ENCODE results near the gene CAPN3. TPM values are rescaled to one million over a fixed set of nuclear protein-coding genes. Genes with fewer than 3 reads are reported as not detected.

The CAPN3 gene
- polyA plus RNA-seq, 1 donor (not counting 4 experiments of a cell fraction or from before 2014, with no cell fraction given): 15.8 TPM

DNA sequence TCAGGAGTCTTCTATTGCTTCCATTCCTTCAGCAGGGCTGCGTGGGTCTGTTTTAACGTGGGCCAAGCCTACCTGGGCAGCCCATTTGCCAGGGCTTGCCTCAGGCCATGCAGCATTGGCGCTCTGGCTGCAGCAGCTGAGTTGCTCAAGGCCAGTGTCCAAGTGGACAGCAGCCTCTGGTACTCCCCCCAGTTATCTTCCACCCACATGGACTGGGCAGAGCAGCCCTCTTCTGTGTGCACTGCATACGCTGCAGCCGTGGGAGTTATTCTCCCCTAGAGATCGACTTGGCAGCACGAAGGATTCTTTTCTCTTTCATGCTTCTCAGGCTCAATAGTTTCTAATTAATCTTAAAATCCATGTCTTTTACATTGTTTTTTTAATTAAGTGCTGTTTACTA, 6.9 kb upstream of the CAPN3 start:
- no peak for DNase-seq (ENCODE audit: low read depth, low spot score)
- no peak for FAIRE-seq
- no peak overlapping the region for H3K27ac ChIP-seq (ENCODE audit: control insufficient read depth, insufficient read depth, low read length)
- H3K36me3 ChIP-seq (ENCODE audit: control insufficient read depth in 2 of 2, extremely low read depth in 1 of 2, insufficient read depth in 2 of 2, low read length in 2 of 2): peaks cover 13 to 15% of the 10 kb centered on the region in 2 experiments
- no peak for TF ChIP-seq EZH2 (IDR thresholded peaks at IDR 0.05; ENCODE audit: low read length)
- TF ChIP-seq, protein P1, sequence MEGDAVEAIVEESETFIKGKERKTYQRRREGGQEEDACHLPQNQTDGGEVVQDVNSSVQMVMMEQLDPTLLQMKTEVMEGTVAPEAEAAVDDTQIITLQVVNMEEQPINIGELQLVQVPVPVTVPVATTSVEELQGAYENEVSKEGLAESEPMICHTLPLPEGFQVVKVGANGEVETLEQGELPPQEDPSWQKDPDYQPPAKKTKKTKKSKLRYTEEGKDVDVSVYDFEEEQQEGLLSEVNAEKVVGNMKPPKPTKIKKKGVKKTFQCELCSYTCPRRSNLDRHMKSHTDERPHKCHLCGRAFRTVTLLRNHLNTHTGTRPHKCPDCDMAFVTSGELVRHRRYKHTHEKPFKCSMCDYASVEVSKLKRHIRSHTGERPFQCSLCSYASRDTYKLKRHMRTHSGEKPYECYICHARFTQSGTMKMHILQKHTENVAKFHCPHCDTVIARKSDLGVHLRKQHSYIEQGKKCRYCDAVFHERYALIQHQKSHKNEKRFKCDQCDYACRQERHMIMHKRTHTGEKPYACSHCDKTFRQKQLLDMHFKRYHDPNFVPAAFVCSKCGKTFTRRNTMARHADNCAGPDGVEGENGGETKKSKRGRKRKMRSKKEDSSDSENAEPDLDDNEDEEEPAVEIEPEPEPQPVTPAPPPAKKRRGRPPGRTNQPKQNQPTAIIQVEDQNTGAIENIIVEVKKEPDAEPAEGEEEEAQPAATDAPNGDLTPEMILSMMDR (optimal IDR thresholded peaks at IDR 0.05 in 1 of 3, IDR thresholded peaks at IDR 0.05 in 1 of 3, conservative IDR thresholded peaks at IDR 0.05 in 1 of 3; ENCODE audit: extremely low read depth in 1 of 3, insufficient read depth in 2 of 3, low read length in 3 of 3): no peak
- no peaks in the 10 kb centered on the region for H4K20me1 ChIP-seq (ENCODE audit: control insufficient read depth, extremely low read depth, insufficient read depth, low read length)
- no peak overlapping the region for H3K4me3 ChIP-seq (ENCODE audit: control insufficient read depth in 2 of 3, extremely low read depth in 1 of 3, insufficient read depth in 2 of 3, low read depth in 1 of 3, low read length in 3 of 3)
- no peaks in the 10 kb centered on the region for H3K9me3 ChIP-seq (ENCODE audit: control insufficient read depth, low read depth, low read length)
- H3K9me1 ChIP-seq (ENCODE audit: control insufficient read depth, extremely low read depth, insufficient read depth, low read length): no peaks in the 10 kb centered on the region
- H3K27me3 ChIP-seq (ENCODE audit: control insufficient read depth, extremely low read depth, insufficient read depth, low read length): no peaks in the 10 kb centered on the region
- no peak overlapping the region for H3K4me2 ChIP-seq (ENCODE audit: control insufficient read depth, extremely low read depth, insufficient read depth, low read depth, low read length)
- no peak overlapping the region for H2AFZ ChIP-seq (ENCODE audit: control insufficient read depth, low read length)
- no peak overlapping the region for H3K9ac ChIP-seq (ENCODE audit: control insufficient read depth, extremely low read depth, insufficient read depth, low read length)
- peaks cover 18% of the 10 kb centered on the region for H3K4me1 ChIP-seq (ENCODE audit: control insufficient read depth, extremely low read depth, insufficient read depth, low read length)
- dilution Hi-C loops (cut with MboI; ENCODE audit: extremely low pct_ligation_motif_present, low sequenced_read_pairs): no loop called here
- H3K79me2 ChIP-seq (ENCODE audit: control insufficient read depth, insufficient read depth, low read length): no peaks in the 10 kb centered on the region

DNA sequence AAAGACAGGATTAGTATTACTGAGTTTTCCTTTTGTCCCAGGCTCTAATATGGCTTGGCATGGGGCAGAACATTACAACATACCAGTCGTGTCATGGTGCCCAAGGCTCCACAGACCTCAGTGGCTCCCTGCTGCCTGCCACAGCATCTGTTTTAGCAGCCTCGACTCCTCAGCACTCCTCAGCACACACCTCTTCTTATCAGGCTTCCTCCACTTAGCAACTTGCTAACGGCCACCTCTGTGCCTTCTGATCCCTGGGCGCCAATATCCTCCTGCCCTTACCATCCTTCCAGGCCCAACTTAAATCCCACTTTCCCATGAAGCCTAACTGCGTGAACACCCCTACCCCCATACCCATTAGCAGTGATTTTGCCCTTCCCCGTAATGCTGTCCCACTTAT, 6.2 kb upstream of the CAPN3 start:
- H3K9me3 ChIP-seq (ENCODE audit: control insufficient read depth, low read depth, low read length): no peaks in the 10 kb centered on the region
- no peaks in the 10 kb centered on the region for H4K20me1 ChIP-seq (ENCODE audit: control insufficient read depth, extremely low read depth, insufficient read depth, low read length)
- H3K79me2 ChIP-seq (ENCODE audit: control insufficient read depth, insufficient read depth, low read length): no peaks in the 10 kb centered on the region
- no peak overlapping the region for H3K4me2 ChIP-seq (ENCODE audit: control insufficient read depth, extremely low read depth, insufficient read depth, low read depth, low read length)
- H3K36me3 ChIP-seq (ENCODE audit: control insufficient read depth in 2 of 2, extremely low read depth in 1 of 2, insufficient read depth in 2 of 2, low read length in 2 of 2): peaks cover 13 to 16% of the 10 kb centered on the region in 2 experiments
- no peak overlapping the region for H3K4me3 ChIP-seq (ENCODE audit: control insufficient read depth in 2 of 3, extremely low read depth in 1 of 3, insufficient read depth in 2 of 3, low read depth in 1 of 3, low read length in 3 of 3)
- dilution Hi-C loops (cut with MboI; ENCODE audit: extremely low pct_ligation_motif_present, low sequenced_read_pairs): no loop called here
- no peaks in the 10 kb centered on the region for H3K27me3 ChIP-seq (ENCODE audit: control insufficient read depth, extremely low read depth, insufficient read depth, low read length)
- H3K9ac ChIP-seq (ENCODE audit: control insufficient read depth, extremely low read depth, insufficient read depth, low read length): no peak overlapping the region
- H2AFZ ChIP-seq (ENCODE audit: control insufficient read depth, low read length): no peak overlapping the region
- DNase-seq (ENCODE audit: low read depth, low spot score) (no peak), FAIRE-seq (no peak)
- no peaks in the 10 kb centered on the region for H3K9me1 ChIP-seq (ENCODE audit: control insufficient read depth, extremely low read depth, insufficient read depth, low read length)
- peaks cover 11% of the 10 kb centered on the region for H3K4me1 ChIP-seq (ENCODE audit: control insufficient read depth, extremely low read depth, insufficient read depth, low read length)
- no peak for TF ChIP-seq EZH2 (IDR thresholded peaks at IDR 0.05; ENCODE audit: low read length)
- TF ChIP-seq, protein P1 (optimal IDR thresholded peaks at IDR 0.05 in 1 of 3, IDR thresholded peaks at IDR 0.05 in 1 of 3, conservative IDR thresholded peaks at IDR 0.05 in 1 of 3; ENCODE audit: extremely low read depth in 1 of 3, insufficient read depth in 2 of 3, low read length in 3 of 3): no peak
- no peak overlapping the region for H3K27ac ChIP-seq (ENCODE audit: control insufficient read depth, insufficient read depth, low read length)
